GM19328 (cell line): ENCODE measurements around the gene STK24.

Source experiments
- ATAC-seq: cut with Tn5 transposase; IDR thresholded peaks from one replicate; pipeline ENCODE4 v1.9.1; 2021; ENCODE audit warnings: mild to moderate bottlenecking, moderate library complexity; ENCODE audit not compliant: unreplicated experiment

The STK24 gene

DNA sequence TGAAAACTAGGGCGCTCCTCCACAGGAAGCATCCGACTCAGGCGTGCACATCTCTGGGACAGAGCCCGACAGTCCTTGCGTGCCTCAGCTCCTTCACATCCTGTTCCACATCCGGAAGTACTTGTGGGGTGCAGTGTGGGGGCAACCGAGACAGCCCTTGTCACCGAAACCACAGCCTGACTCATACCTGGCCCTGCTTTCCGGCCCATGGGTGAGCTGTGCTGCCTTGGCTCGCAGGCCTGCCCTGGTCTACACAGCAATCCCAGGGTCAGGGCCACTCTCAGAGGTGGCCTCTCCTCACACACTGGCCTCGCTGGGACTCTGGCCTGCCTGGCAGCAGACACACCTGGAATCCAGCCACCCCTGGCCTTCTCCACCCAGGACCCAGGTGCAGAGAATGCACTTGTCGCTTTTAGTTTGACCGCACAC lies 100.4 kb downstream of the STK24 start:
- peak; percentile 93 for ATAC-seq

DNA sequence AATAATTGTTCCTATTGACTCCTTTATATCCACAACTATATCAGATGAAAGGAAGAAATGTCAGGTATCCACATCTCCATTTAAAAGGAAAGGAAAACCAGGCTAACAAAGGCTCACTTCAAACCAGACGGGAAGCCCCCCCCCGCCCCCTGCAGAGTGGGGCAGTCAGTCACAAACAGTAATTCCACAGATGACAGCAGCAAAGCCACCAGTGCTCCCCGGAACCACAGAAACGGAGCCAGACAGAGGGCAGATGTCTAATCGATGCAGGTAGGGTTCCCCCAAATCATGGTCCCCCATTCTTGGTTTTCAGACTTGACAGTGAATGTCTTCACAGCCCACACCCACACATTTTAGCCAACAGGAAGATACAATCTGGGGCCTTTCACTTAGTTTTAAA lies 100.8 kb downstream of the STK24 start:
- peak; percentile 25 for ATAC-seq

DNA sequence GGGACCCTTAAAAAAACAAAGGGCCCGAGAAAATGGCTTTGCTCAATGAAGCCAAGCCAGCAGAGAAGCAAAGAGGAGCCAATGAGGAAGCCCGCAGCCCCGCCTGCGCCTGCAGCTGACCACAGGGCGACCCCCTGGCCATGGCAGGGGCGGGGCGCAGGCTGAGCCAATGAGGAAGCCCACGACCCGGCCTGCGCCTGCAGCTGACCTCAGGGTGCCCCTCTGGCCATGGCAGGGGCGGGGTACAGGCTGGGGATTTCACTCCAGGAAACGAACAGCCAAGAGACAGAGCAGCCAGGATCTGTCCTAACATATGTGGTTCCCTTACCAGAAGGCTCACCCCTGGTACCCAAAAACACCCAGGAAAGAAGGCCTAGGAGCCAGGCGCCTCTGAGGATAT lies 101.4 kb downstream of the STK24 start:
- ATAC-seq, result no peak

DNA sequence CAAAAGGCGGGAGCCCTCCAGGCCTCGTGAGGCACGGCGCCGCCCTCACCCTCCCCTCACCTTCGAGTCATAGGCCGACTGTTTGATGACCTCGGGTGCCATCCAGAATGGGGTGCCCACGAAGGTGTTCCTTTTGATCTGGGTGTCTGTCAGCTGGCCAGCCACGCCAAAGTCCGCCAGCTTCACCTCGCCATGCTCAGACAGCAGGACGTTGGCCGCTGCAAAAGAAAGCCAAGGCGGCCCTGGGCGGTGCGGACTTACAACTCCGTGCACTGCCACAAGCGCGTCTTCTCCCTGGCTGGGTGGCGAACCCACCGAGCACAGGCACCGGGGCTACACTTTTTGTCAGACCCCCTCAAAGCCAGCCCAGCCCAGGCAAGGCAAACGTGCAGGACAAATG lies 102.1 kb downstream of the STK24 start:
- no peak for ATAC-seq

DNA sequence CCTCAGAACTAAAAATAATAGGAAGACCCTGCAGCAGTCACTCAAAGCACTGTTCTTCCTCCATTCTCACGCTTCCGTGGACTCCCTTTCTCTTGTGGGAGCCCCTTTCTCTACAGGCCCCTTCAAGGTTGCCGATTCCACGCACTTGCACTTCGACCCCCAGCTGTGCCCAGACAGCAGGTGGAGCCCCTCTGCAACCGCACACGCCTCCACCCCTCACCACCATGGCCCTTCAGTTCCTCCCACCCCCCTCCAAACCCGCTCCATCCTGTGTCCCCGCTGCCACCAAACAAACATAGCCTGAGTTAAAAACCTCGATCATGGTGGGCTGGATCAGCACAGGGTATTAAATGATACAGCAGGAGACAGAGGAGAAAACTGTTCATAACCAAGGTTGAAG lies 102.6 kb downstream of the STK24 start:
- ATAC-seq, result no peak

DNA sequence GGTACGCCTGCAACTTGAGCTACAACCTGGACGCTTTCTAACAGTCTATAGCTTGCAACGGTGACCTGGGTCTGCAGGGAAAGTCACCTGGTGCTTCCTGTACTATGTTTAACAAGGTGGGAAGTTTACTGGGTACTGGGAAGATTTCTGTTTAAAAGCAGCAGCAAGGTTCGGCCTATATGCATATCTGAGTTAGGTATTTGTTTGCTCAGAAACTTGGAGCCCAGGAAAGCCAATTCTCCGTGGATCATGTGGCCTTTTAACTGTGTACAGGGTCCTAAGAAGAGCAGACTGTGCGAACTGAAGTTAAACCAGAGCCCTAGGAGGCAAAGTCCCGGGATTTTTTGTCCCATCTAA lies 103.1 kb downstream of the STK24 start:
- ATAC-seq, result no peak

DNA sequence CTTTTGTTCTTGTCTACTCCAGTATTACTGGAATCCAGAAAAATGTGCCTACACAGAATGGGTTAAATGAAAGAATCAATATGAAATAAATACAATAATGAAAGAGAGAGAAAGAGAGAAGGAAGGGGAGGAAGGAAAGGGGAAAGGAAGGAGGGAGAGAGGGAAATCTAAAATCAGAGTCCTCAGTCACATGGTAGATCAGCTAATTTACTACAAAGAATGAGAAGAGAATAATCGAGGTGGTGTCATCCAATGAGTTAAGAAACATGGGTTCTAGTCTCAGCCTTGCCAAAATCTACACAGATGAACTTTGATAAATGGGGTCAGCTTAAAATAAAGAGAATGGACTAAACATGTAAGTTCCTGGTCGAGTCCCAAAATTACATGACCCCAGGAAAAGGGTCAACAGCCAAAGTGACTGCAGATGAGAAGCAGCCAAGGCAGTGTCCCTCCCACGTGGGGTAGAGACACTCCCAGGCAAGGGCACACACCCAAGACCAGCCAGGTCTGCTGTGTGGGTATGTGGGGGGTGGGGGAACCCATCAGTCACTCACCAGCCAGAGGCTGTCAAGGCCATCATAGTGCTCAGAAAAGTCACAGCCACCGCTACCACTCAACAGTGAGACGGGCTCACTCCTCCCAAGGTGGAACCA lies 103.6 kb downstream of the STK24 start:
- ATAC-seq, result no peak

DNA sequence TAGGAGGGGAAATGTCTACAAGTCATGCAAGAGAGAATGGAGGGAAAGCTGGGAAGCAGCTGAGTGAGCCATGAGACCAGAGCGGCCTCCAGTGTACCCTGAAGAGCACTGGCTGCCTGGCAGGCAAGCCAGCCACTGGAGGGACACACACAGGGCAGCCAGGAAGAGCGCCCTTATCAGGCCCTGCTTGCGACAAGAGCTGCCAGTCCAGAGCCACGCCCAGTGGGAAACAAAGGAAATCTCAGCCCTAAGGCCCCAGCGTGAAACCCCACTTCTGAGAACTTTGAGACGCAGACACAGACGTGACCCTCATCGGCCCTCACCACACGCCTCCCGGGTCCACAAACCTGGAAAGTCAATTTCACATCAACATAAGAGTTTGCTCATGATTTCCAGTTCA lies 105.0 kb downstream of the STK24 start:
- no peak for ATAC-seq

DNA sequence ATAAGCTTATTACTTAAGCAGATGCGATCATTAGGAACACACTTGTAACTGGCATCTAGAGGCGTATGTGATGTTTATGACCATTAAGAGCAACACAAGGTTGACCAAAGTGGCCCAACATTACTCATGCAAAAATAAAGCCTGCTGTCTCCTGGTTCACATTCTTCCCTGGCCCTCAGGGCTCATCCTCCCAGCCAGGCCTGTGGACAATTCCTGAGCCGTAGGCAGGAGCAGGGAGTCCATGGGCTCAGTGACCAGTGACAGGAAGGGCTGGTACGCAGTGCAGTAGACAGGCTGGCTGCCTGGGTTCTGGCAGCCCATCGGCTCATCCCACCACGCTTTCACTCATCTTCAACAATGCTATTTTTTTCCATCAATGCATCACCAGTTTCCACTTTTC lies 106.0 kb downstream of the STK24 start:
- ATAC-seq, result no peak

DNA sequence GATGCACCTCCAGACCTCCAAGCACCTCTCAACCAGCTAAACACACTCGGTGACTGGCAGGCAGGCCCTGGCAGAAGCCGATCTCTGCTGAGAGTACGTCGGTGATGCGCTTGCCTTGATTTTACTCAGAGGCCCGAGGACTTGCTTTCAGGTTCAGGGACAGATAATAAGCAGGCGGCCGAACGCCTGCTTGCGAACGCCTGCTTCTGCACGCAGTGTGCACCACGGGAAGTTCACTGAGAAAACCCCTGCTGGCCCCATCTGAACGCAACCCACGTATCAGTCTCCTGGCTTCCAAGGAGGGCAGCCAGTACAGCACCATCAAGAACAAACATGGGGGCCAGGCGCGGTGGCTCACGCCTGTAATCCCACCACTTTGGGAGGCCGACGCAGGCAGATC lies 108.0 kb downstream of the STK24 start:
- no peak for ATAC-seq

DNA sequence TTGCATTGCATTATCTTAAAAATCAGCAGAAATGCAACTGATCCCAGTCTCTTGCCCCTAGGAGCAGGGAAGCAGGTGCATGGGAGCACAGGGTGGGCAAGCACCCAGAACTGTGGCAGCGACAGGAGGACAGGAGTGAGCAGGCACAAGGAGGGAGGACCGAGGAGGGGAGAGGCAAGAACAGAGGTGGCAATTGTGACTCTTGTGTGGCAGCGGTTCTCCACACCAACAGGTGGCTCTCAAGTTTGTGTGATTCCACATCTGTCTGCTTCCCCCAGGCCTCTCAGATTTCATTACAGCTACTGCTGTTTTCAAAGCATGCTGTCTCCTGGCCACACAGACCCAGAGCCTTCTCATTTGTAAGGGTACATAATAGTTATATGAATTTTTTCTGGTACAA lies 108.5 kb downstream of the STK24 start:
- ATAC-seq, result no peak

DNA sequence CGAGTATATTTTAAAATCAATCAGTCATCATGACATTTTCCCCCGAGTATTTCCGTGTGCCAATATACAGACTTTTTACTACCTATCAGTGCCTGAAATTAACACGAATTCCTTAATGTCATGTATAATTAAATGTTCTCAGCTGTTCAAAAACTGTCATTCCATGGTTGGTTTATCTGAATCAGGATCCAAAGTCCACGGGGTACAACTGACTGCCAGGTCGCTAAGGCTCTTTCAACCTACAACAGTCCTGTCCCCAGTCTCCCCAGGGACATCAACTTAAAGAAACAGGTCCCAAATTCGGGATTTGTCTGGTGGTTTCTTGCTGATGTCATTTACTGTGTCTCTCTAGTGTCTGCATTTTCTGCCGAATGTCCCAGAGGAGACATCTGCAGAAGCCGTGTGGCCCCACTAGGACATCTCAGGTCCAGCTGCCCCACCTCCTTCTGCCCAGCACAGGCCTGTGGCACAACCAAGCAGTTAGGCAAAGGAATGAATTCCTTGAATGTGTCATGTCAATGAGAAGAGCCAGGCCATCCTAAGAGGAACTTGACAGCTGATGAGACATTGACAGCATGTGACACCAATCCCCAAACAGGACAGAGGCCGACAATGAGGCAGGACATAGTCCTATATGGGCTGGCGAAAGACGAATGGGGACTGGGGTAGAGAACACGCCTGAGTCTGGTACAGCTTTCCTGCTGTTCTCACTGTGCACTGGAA lies 109.5 kb downstream of the STK24 start:
- ATAC-seq, result no peak

DNA sequence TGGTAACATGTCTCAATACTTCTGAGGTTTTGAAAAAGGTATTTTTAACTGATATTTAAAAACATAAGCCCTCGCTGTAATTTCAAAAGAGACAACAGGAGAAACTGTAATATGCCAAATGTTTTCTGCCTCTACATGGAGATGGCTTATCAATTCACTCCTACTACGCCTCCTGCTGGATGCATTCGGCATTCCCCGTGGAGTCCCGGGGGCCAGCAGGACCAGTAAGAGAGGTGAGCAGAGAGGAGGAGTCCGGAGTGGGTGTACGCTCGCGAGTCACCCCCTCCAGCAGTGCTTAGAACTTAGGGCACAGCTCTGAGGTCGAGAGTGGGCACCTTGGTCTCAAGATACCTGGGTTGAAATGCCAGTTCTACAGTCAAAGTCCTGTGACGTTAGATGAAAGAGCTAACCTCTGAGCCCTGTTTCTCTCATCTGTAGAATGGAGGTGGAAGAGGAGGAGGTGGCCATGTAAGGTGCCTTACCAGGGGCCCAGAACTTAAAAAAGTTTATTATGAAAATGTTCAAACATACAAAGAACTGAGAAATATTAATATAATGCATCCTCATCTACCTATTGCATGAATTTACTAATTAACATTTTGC lies 110.2 kb downstream of the STK24 start:
- ATAC-seq, result no peak

DNA sequence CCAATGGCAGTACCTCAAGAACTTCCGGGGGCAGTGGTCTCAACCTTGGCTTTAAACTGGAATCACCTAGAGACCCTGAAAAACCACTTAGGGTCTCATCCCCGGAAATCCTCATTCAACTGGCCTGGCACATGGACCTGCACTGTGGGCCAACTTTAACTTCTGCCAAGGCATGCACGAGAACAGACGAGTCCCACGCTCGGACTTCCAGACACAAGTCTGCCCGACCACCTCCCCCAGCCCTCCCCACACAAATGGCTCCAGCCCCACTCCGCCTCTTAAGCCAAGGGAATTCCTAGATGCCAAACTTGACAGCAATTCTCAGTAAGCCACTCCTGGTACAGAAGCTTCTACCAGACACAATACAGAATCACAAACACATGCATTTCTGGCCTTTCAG lies 114.0 kb downstream of the STK24 start:
- ATAC-seq, result no peak

DNA sequence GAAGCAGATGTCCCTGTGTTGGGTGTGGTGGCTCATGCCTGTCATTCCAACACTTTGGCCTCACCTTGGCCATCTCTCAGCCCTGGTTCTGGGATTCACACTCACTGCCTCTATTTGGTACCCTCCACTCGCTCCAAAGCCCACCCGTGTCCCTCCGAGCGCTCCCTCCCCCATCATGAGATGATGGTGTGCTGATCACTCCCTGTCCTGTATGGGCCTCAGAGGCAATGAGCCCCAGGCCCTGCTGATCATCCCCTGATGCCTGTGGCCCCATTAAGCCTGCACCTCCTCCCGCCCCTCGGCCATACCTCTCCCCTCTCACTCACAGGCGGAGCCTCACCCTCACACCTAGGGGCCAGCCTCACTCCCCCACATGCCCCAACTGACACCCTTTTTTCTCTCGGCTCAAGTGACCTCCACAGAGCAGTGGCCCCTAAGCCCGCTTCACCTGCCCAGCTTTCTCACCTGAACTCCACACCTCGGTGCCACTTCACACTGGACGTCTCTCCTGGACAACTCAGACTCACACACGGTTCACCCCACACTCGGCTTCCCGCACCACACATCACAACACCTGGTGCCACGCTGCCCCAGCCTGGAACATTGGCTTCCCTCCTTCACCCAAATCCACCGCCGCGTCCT lies 114.5 kb downstream of the STK24 start:
- ATAC-seq, result no peak

DNA sequence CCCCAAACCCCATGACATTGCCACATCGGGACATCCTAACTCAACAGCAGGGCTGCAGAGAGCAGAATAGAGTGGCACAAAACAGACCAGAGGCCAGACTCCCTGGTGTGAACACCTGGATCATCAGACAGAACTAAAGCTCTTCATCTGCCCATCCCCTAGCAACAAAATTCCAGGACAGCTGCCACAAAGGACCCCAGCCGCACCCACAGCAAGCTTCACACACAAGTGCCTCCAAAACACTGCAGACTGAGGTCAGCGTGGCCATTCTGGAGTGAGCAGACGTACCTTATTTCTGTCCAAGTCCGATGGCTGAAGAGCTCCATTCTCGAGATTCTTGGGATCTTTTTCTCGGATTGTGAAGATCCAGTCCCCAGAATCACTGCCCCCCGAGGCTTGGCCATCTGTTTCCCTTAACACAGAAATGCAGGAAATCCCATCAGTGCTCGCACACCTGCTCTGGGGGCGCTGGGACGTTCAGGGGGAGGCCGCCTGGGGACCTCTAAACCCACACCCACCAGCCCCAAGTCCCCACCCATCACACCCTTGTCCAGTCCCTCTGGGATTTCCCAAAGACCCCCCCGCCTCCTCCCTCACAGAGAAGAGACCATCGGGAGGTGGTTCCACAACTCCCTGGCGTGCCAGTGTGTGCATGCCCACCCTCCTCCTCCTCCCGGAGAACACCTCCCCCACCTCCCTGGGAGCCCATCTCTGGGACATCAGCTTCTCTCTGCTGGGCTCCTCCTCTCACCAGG lies 115.2 kb downstream of the STK24 start:
- no peak for ATAC-seq

DNA sequence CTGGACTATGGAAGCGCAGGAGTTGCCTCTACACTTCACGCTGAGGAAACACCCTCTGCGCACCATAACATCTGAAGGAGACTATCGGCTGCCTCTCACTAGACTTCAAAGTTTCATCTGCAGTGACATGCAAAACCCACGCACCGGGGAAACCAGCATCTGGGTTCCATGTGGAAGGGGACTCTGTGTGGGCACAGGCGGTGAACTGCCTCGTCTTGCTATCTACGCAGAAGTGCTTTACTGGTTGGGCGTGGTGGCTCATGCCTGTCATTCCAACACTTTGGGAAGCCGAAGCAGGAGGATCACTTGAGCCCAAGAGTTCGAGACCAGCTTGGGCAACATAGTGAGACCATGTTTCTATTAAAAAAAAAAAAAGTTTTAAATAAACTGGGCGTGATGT lies 116.4 kb downstream of the STK24 start:
- ATAC-seq, result no peak

DNA sequence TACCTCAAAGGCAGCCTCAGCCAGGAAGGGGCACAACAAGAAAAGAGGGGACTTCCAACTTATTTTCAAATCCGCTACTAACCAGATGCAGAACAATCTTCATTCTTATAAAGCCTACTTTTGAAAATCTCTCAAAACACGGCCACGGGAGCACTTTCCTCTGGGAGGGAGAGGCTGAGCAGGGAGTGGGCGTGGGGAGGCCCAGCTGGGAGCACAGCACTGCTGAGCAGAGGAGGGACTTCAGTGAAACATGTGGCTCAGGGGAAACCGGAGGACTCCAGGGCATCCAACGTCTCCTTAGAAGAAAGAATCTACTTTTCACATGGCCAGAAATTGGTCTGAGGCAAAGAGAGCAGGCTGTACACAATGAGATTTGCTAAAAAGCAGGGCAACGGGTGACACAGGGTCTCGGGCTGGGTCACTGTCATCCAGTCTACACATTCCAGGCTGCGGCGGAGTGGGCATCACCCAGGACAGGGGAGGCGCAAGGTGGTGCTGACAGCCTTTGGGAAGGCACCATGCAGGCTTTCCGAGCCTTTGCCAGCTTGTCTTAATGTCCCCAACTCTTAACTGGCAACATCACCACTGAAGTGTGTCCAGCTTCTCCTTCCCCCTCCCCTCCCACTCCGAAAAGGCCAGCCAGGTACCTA lies 117.1 kb downstream of the STK24 start:
- ATAC-seq, result no peak

DNA sequence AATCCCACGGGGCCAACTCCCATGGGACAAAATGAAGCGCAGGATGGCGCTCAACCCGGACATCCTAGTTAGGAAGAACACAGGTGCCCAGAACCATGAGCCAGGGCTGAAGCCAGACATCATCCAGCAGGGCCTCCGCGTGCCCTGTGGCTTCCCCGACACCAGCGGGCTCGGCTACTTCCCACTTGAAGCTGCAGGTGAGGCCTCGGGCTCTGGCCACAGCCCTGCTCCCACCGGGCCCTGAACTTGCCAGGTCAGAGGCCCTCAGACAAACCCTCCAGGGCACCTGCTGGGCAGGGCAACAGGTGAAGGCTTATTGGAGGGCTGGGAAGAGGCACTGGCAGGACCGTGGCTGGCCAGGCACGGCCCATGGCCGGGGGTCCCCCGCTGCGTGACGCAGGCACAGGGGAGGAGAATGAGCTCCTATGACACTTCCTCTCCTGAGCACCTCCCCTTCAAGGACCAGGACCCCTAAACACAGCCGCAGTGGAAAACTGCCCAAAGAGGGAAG lies 117.7 kb downstream of the STK24 start:
- no peak for ATAC-seq

DNA sequence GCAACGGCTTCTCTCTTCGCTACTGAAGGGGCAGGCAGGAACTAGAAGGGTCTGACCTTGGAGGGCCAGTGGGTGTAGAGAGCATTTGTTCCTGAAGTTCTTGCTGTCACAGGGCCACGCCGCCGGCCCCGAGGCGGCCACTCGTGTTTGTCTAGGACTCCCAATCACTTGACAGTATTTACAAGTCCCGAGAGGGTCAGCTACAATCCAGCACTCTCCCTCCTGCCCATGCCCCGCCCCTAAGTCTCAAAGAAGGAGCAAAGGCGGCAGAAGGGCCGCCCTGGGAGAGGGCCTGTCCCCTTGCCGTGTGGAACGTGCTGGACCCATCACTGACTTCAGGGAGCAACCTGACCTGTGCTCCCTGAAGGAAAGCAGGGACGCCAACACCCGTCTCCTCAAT lies 118.5 kb downstream of the STK24 start:
- ATAC-seq, result no peak

DNA sequence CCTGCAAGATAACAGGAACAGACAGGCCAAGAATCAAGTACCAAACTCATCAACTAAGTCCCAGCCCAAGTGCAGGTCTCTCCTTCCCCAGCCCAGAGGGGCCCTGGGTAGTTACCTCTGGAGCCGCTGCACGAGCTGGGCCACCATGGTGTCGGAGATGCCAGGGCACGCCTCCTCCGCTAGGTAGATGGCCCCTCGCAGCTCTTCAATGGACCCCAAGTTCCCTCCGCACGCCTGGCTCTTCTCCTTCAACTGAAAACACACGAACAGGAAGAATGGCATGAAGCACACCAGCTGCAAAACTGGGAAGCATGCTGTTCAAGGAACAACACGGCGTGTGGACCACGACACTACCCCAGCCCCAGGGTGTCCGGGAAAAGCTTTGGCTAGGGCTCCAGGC lies 119.9 kb downstream of the STK24 start:
- no peak for ATAC-seq
